GM19025 (cell line): ENCODE measurements around the gene LTA4H.
"Not testable (repeated sequence)": the region's sequence is repeated elsewhere in the genome, so short reads cannot be mapped to it uniquely, and the experiment has no call there.

ENCODE experiments used
- ATAC-seq: cut with Tn5 transposase; IDR thresholded peaks from one replicate; pipeline ENCODE4 v1.9.1; 2021; ENCODE audit warnings: mild to moderate bottlenecking, low read depth, moderate library complexity; ENCODE audit not compliant: unreplicated experiment

Gene LTA4H

DNA sequence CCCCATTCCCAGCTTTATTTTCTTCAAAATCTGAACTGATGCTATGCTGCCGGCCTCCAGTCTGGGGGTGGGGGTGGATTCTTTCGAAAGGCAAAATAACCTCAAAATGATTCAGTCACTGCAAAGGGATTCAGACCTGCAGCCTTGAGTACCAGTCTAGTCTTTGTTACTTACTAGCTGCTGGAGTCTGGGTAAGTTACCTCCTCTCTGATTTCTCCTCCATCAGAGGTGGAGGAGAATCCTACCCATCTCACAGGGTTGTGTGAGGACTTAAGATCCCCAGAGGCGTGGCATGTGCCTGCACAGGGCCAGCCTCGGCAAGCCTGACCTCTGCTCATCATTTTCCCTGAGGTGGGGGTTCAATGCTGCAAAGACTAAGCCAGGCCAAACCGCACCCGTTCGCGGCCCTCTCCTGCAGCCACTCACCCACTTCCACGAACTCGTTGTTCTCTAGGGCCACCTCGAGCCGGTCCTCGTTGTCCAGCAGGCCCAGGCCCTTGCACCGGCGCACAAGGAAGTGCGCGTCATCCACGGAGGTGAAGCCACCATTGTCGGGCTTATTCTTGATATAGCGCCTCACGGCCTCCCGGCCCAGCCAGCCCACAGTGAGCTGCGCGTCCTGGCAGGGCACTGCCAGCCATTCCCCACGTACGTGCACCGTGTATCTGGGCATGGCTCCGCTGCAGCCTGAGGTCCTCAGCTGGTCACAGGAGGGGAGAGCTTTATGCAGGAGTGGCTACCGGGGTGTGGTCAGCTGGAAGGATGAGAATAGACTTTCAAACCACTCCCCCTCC lies 40.0 kb downstream of the LTA4H start:
- ATAC-seq = no peak

- no peak for ATAC-seq
These were observed 40.9 kb downstream of the LTA4H start for GRCh38 chr12:95994476-95994875.

- no peak for ATAC-seq
These were observed 41.5 kb downstream of the LTA4H start for GRCh38 chr12:95993907-95994306.

GRCh38 chr12:95990136-95990535 lies 45.3 kb downstream of the LTA4H start:
- no peak for ATAC-seq

- ATAC-seq = no peak
These were observed 45.8 kb downstream of the LTA4H start for GRCh38 chr12:95989504-95990123.

DNA sequence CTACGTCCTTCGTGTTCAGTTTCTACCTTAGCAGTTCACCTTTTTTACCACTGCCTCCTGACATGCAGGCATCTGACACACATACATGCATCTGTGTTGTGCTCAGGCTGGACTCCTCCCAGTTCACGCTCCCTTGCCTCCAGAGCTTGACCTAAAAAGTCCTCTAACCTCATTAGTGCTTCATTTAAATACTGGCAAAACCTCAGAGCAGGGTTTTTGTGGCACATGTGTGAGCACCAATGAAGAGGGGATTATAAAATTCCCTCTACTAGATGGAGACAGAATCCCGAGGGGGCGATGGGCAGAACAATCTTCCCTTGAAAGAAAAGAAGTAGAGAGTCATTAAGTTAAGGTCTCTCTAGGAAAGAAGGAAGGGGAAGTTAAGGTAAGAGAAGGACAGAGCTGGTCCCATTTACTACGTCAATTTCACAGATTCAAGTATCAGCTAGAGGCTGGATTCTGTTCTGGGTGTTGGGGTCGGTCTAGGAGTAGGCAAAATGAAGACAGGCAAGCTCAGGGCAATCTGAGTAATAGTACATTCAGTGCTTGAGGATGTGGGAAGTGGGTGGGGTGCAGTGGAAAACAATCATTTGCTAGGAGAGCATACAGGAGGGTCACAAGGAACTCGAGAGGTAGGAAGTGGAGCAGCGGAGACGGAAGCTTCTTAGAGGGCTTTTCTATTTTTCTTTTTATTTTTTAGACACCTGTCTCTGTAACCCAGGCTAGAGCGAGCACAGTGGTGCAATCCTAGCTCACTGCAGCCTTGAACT lies 46.7 kb downstream of the LTA4H start:
- no peak for ATAC-seq

DNA sequence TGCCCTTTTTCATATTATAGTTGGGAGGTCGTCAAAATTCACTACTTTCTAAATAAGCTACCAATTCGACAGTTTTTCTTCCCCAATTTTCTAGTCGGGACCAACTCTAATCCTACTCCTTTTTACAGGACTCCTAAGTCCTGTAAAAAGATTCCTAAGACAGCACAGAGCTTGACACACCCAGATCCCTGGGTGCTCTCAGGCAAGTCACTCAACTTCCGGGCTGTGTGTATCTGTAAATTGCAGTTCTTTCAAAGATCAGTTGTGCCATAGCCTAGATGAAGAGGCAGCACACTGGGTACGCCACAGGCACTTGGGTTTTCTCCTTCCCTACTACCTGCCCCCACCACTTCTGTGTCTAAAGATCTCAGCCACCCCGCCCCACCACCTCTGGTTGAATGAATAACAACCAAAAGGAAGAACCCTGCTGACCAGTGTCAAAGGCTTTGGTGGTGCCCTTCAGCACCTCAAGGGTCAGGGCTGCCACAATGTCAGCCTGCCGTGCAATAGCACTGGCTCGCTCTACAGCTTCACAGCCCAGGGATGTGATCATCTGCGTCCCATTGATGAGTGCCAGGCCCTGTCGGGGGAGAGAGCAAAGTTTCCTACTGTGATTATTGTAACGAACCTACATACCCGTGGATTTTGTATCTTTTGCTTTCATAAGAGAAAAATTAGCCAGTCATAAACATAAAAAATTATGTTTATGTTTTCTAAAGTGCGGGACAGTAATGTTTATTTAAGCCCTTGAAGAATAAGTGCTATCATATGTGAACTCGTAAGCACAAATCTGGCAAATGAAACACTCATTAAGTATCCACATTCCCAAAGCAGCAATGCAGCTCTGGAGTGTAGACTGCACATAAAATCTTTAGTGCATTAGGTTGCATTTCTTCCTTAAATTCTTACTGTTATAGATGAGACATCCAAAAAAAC lies 48.5 kb downstream of the LTA4H start:
- no peak for ATAC-seq

DNA sequence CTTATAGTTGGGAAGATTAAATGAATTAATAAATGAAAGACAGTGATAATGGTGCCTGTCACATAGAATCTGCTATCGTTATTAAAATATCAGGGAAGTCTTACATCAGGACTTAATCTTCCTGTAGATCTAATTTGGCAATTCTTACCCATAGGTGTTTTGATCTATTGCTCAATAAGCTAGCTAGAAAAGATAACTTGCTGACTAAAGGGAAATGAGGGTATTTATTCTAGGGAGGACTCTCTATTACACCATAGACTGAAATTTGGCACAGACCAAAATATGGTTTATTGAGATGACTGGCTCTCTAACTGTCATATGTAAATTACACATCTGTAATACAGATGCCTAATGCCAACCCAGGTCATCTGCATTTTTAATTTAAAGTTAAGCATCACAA lies 50.7 kb downstream of the LTA4H start:
- no peak for ATAC-seq

- no peak for ATAC-seq
These were observed 52.8 kb downstream of the LTA4H start for GRCh38 chr12:95982602-95983001.

- ATAC-seq = no peak
These were observed 55.0 kb downstream of the LTA4H start for GRCh38 chr12:95980437-95980836.

GRCh38 chr12:95978774-95979173 lies 56.6 kb downstream of the LTA4H start:
- no peak for ATAC-seq

GRCh38 chr12:95978351-95978750 lies 57.0 kb downstream of the LTA4H start:
- ATAC-seq = no peak

DNA sequence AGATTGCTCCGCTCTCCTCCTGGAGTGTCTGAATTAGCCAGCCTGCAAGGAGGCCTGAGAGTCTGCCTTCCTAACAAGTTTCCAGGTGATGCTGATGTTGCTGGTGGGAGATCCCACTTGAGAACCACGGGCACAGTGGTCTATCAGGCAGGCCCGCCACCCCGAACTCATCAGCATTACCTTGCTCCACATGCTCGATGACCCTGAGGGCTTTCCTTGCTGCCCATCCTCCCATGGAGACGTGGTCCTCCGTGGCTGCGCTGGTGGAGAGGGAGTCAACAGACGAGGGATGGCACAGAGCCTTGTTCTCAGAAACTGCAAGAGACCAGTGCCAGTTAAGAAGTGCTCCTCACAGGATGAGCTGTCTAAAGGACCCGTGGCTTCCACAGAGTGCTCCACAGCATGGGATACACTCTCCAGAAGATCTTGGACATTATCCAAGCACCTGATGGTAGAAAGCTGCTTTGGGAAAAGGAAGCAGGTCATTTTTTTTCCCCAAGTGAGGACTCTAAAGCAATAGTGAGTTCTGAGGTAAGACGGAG lies 57.6 kb downstream of the LTA4H start:
- ATAC-seq = no peak

- no peak for ATAC-seq
These were observed 59.0 kb downstream of the LTA4H start for GRCh38 chr12:95976416-95976832.

- no peak for ATAC-seq
These were observed 59.9 kb downstream of the LTA4H start for GRCh38 chr12:95975491-95975890.

DNA sequence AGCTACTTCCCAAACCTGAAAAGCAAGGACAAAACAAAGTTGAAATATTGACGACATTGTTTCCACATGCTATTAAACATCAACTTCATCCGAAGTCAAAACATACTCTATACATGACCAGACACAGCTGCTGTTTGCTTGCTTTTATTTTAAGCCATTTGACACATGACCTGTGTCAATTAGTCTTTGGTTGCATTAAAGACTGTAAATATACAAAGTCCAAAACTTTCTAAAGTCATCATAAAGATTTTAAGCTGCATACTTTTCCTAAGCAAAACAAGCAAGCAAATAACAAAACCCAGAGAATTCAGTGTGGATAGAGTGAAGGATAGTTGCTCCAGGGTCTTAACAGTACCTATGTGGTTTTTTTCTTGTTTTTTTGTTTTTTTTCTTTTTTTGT lies 61.0 kb downstream of the LTA4H start:
- no peak for ATAC-seq

DNA sequence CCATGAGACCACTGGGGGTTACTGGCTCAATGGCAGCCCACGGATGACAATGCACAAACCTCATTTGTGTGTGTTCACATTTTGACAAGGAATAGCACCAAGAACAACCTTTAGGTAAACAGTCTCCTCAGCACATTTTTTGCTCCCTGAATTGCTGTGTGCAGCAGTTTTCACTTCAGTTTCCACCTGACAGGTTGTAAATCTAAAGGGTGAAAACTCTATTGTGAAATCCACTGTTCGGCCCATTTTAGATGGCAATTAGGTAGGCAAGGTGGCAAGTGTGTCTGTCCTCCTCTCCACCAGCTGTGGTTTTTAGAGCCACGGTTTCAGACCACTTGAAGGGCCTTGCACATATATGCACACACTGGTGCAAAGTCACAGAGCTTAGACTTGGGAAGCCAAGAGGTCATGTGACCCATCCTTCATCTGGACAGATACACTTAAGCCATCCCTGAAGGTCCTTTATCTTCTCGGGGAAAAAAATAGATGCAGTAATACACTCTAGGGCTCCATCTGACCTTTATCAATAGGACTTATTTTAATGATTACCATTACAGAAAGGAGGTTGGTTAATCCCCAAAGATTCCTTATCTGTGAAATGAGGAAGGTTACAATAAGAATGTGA lies 62.4 kb downstream of the LTA4H start:
- ATAC-seq = no peak

- ATAC-seq = no peak
These were observed 64.5 kb downstream of the LTA4H start for GRCh38 chr12:95970905-95971304.

- ATAC-seq = not testable (repeated sequence)
These were observed 66.3 kb downstream of the LTA4H start for GRCh38 chr12:95969116-95969515.

DNA sequence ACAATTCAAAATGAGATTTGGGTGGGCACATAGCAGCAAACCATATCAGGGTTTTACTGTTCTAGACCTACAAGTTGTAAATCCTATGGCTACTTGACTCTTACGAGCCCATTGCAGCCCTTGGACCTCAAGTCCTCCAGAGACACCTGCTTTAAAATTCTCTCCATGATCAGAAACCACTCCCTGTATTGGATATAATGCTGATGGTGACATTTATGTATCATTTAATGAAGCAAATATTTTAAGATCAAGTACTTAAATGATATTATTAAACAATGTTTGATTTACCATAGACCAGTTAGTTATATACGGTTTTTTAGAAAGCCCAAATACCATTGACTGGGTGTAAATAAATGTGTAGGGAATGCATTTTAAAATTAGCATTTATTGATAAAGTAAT lies 68.1 kb downstream of the LTA4H start:
- no peak for ATAC-seq
